ENCODE measurements around the gene KATNB1.

KATNB1 gene

GRCh38 chr16:57757883-57758282 is 22.3 kb downstream of the KATNB1 start (continued):
- no peak for TF ChIP-seq CSRNP3 (CRISPR knock-in tag; IDR thresholded peaks at IDR 0.05)
- no peak for TF ChIP-seq GLIS3 (CRISPR knock-in tag; IDR thresholded peaks at IDR 0.05)
- TF ChIP-seq PATZ1 (CRISPR knock-in tag; IDR thresholded peaks at IDR 0.05; ENCODE audit: borderline replicate concordance) = no peak
- TF ChIP-seq ZNF70 (CRISPR knock-in tag; IDR thresholded peaks at IDR 0.05) = no peak
- TF ChIP-seq ZC3H10 (CRISPR knock-in tag; IDR thresholded peaks at IDR 0.05) = no peak
- TF ChIP-seq CREB5 (CRISPR knock-in tag; IDR thresholded peaks at IDR 0.05; ENCODE audit: low read depth) = no peak

- no peak for ATAC-seq
- TF ChIP-seq PATZ1 (CRISPR knock-in tag; IDR thresholded peaks at IDR 0.05; ENCODE audit: borderline replicate concordance) (no peak), TSHZ2 (CRISPR knock-in tag; IDR thresholded peaks at IDR 0.05) (no peak), ZNF8 (CRISPR knock-in tag; IDR thresholded peaks at IDR 0.05) (no peak), ZFP30 (CRISPR knock-in tag; IDR thresholded peaks at IDR 0.05) (no peak), ARNTL (CRISPR knock-in tag; IDR thresholded peaks at IDR 0.05; ENCODE audit: borderline replicate concordance, low read depth) (no peak), ZC3H10 (CRISPR knock-in tag; IDR thresholded peaks at IDR 0.05) (no peak), PPARA (CRISPR knock-in tag; IDR thresholded peaks at IDR 0.05; ENCODE audit: borderline replicate concordance) (no peak), ISL1 (CRISPR knock-in tag; IDR thresholded peaks at IDR 0.05) (no peak), POU6F1 (CRISPR knock-in tag; IDR thresholded peaks at IDR 0.05; ENCODE audit: borderline replicate concordance, low read depth) (no peak), GLIS3 (CRISPR knock-in tag; IDR thresholded peaks at IDR 0.05) (no peak), CREB5 (CRISPR knock-in tag; IDR thresholded peaks at IDR 0.05; ENCODE audit: low read depth) (no peak), ESRRG (CRISPR knock-in tag; IDR thresholded peaks at IDR 0.05) (no peak), RARB (CRISPR knock-in tag; IDR thresholded peaks at IDR 0.05) (no peak), CSRNP3 (CRISPR knock-in tag; IDR thresholded peaks at IDR 0.05) (no peak), TOX (CRISPR knock-in tag; IDR thresholded peaks at IDR 0.05; ENCODE audit: borderline replicate concordance) (no peak), SNAI2 (CRISPR knock-in tag; IDR thresholded peaks at IDR 0.05) (no peak)
Measured at GRCh38 chr16:57758331-57759117, 23.0 kb downstream of the KATNB1 start.
